ENCODE measurements around the gene PRKAR1B.

PRKAR1B gene

DNA sequence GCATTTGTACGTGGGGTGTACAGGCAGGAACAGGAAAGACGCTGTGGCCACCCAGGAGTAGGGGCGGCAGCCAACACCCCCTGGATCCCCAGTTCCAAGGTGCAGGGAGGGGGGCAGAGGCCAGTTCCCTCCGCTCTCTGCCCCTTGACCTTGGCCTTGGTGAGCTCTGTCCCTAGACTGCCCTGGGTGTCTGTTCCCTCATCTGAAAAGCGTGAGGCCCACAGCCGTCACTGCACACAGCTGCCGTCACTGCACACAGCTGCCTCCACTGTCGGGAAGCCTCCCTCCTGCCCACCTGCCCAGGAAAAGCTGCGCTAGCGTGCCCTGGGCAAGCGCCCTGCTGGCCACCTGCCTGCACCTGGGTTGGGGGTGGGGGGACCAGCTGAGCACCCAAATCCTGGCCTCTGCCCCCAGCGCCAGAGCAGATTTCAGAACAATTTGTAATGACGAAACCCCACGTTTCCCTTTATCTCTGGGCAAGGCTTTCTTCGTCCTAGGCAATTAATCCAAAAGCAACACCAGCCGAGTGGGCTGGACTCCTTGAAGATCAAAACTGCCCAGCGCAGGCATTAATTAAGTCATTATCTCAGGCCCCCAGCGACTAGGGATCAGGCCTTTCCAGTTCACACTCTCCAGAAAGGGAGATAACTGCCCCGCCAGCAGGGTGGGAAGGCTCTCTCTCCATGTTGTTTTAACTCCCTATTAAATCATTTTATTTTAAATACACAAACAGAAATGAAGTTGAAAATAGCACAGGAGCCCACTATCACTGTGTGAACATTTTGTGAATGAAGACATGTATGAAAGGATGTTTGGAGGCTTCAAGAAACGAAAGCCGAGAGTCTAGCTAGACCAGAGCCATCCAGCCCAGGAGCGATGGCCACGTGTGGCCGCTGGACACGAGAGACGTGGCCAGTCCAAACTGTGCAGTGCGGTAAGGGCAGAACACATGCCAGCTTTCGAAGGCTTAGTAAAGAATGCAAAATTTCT lies 203.4 kb downstream of the PRKAR1B start:
- H3K27me3 Mint-ChIP-seq, result peaks cover 31% of the 10 kb centered on the region
- H3K36me3 Mint-ChIP-seq (ENCODE audit: low read depth), result no peaks in the 10 kb centered on the region
- no peak for DNase-seq
- no peak for ATAC-seq
- H3K4me3 Mint-ChIP-seq, result peak overlapping the region; percentile 14
- no peaks in the 10 kb centered on the region for H3K9me3 Mint-ChIP-seq
- no peak overlapping the region for H3K27ac Mint-ChIP-seq
- H3K4me1 Mint-ChIP-seq, result peaks cover 8% of the 10 kb centered on the region

- Mint-ChIP-seq H3K27ac (no peak overlapping the region), H3K36me3 (ENCODE audit: low read depth) (no peaks in the 10 kb centered on the region), H3K4me3 (no peak overlapping the region), H3K9me3 (no peaks in the 10 kb centered on the region), H3K27me3 (peaks cover 34% of the 10 kb centered on the region), H3K4me1 (peaks cover 8% of the 10 kb centered on the region)
- no peak for ATAC-seq
- DNase-seq, result no peak
Observed at GRCh38 chr7:522951-523314, 204.1 kb downstream of the PRKAR1B start.

DNA sequence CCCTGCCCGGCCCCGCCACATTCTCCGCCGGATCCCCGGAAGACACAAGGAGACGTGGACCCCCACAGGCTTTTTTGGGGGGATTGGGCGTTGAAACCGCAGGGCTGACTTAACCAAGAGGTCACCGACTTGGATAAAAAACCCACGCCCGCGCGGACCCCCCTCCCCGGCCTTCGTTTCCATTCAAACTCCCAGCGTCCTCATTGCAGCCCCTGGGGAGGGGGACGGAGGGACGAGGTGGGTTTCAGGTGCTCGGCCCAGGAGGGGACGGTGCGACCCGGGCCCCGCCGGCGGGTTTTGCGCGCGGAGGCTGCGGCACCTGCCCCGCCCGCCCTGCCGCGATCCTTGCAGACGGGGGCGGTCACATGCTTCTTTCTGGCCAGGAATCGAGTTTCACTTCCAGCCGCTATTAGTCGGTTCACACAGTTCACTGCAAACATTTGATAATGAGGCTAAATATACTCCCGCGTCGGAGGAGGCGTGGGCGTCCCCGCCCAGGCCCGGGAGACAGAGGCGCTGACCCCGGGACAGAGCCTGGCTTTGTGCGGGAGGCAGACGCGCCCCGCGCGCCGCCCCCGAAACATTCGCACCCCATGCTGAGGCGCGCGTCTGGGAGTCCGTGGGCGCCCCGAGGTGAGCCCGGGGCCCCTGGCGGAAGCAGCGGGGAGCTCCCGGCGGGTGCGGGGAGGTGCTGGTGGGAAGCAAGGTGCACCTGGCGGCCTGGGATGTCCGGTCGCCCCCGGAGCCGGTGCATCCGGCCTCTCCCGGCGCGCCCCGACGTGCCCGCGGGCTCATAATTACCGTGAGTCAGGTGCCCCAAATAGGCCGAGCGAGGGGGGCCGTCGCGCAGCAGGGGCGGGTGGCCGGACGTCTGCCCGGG lies 204.8 kb downstream of the PRKAR1B start:
- Mint-ChIP-seq H3K27ac (no peak overlapping the region), H3K4me3 (peak overlapping the region; percentile 6), H3K36me3 (ENCODE audit: low read depth) (no peaks in the 10 kb centered on the region), H3K9me3 (no peaks in the 10 kb centered on the region), H3K4me1 (peaks cover 11% of the 10 kb centered on the region), H3K27me3 (peaks cover 37% of the 10 kb centered on the region)
- DNase-seq (peak; percentile 42), ATAC-seq (peak; percentile 12)

- ATAC-seq (no peak), DNase-seq (peak; percentile 41)
- no peak overlapping the region for H3K27ac Mint-ChIP-seq
- H3K36me3 Mint-ChIP-seq (ENCODE audit: low read depth), result no peaks in the 10 kb centered on the region
- peak overlapping the region; percentile 17 for H3K4me3 Mint-ChIP-seq
- no peaks in the 10 kb centered on the region for H3K9me3 Mint-ChIP-seq
- peaks cover 11% of the 10 kb centered on the region for H3K4me1 Mint-ChIP-seq
- peaks cover 35% of the 10 kb centered on the region for H3K27me3 Mint-ChIP-seq
Observed at GRCh38 chr7:521221-522070, 205.6 kb downstream of the PRKAR1B start.

GRCh38 chr7:520503-521161 lies 206.4 kb downstream of the PRKAR1B start:
- Mint-ChIP-seq H3K4me3 (peak overlapping the region; percentile 21), H3K36me3 (ENCODE audit: low read depth) (peaks cover 3% of the 10 kb centered on the region), H3K9me3 (no peaks in the 10 kb centered on the region), H3K27ac (no peak overlapping the region), H3K4me1 (peaks cover 15% of the 10 kb centered on the region), H3K27me3 (peaks cover 40% of the 10 kb centered on the region)
- no peak for DNase-seq
- no peak for ATAC-seq

- ATAC-seq, result peak; percentile 3
- Mint-ChIP-seq H3K27ac (no peak within 1 kb of the TSS), H3K4me3 (peak within 1 kb of the TSS; percentile 81), H3K36me3 (ENCODE audit: low read depth) (peaks cover 3% of the 10 kb centered on the region), H3K27me3 (peaks cover 36% of the 10 kb centered on the region), H3K4me1 (peaks cover 16% of the 10 kb centered on the region), H3K9me3 (no peaks in the 10 kb centered on the region)
- DNase-seq, result peak; percentile 40
Observed at GRCh38 chr7:519484-520390, 207.3 kb downstream of the PRKAR1B start, which contains the start of gene PDGFA. Gene PDGFA, minus strand, starts transcription at chr7:519846. Its CDS starts 845 bp downstream, at chr7:519001.

DNA sequence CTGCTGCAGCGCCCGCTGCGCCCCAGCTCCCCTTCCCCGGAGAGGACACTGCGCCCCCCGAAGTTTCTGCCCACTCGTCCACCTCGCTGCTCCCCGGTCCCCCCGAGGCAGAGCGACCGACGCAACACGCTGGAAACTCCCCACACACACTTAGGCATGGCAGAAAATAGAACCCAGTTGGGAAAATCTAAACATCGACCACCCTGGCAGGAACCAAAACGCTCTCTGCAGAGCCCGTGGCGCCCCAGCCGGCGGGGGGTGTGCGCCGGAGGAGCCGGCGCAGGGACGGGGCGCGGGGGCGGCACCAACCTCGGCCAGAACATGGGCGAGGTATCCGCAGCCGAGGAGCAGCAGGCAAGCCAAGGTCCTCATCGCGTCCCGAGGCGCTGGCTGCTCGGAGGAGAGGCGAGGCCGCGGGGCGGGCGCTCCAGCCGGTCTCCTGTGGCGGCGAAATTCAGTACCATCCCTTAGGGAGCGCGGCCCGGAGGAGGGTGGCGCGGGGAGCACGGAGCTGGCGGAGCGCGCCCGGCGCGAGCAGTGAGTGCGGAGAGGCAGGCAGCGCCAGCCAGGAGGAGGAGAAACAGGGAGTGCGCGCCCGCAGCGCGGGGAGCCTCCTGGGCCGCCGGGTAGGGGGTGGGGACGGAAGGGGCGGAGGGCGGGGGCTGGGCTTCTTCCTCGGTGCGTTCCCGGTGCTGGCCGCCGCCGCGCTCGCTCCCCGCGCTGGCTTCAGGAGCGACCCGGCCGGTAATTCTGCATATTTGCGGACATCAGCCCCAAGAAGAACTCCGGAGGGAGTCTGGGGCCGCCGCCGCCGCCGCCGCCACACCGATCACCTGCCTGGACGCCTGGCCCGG lies 208.2 kb downstream of the PRKAR1B start:
- peak; percentile 65 for DNase-seq
- peak; percentile 29 for ATAC-seq
- no peaks in the 10 kb centered on the region for H3K9me3 Mint-ChIP-seq
- peaks cover 20% of the 10 kb centered on the region for H3K4me1 Mint-ChIP-seq
- peaks cover 27% of the 10 kb centered on the region for H3K27me3 Mint-ChIP-seq
- H3K36me3 Mint-ChIP-seq (ENCODE audit: low read depth), result peaks cover 4% of the 10 kb centered on the region
- peak overlapping the region; percentile 81 for H3K4me3 Mint-ChIP-seq
- no peak overlapping the region for H3K27ac Mint-ChIP-seq

- DNase-seq, result peak; percentile 23
- peaks cover 21% of the 10 kb centered on the region for H3K27me3 Mint-ChIP-seq
- peak overlapping the region; percentile 54 for H3K27ac Mint-ChIP-seq
Observed at GRCh38 chr7:517774-518629, 209.1 kb downstream of the PRKAR1B start.

DNA sequence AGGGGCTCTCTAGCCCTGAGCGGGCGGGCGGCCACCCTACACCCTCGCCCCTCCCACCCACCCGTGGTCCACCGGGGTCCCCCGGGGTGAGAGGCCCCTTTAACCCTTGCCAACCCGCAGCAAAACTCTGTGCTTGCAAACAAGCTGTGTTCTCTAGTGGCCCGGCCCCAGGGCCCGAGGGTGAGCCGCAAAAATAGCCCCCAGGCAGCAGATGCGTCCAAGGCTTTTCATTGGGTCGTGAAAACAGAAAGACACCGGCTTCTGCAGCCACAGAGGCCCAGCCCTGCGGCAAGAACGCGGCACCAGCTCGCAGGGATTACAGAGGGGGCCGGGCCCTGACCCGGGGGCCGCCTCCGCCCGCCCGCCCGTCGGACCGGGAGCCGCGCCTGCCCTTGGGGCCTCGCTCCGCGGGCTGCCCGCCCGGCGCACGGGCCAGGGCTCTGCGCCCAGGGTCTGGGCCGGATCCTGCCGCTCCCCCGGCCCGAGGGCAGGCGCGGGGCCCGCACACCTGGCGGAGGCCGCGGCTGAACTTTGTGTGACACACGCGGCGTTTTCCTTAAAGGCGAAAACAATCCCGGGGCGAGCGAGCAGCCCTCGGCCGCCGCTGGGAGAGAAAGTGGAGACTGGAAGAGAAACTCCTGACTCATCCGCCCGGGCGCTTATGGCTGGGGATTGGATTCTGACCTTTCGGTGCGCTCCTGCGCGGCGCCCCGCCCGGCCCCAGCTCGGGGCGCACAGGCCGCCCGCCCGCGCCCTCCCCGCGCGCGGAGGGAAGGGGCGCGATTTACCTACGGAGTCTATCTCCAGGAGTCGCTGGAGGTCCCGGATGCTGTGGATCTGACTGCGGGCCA lies 210.2 kb downstream of the PRKAR1B start:
- peaks cover 8% of the 10 kb centered on the region for H3K36me3 Mint-ChIP-seq (ENCODE audit: low read depth)
- DNase-seq, result peak; percentile 59
- H3K9me3 Mint-ChIP-seq, result no peaks in the 10 kb centered on the region
- H3K27me3 Mint-ChIP-seq, result peaks cover 18% of the 10 kb centered on the region
- peak overlapping the region; percentile 55 for H3K4me3 Mint-ChIP-seq
- H3K27ac Mint-ChIP-seq, result no peak overlapping the region
- ATAC-seq, result peak; percentile 42
- peaks cover 21% of the 10 kb centered on the region for H3K4me1 Mint-ChIP-seq

More at GRCh38 chr7:517774-518629, 209.1 kb downstream of the PRKAR1B start:
- peaks cover 8% of the 10 kb centered on the region for H3K36me3 Mint-ChIP-seq (ENCODE audit: low read depth)
- no peaks in the 10 kb centered on the region for H3K9me3 Mint-ChIP-seq
- peaks cover 24% of the 10 kb centered on the region for H3K4me1 Mint-ChIP-seq
- ATAC-seq, result no peak
- peak overlapping the region; percentile 84 for H3K4me3 Mint-ChIP-seq

DNA sequence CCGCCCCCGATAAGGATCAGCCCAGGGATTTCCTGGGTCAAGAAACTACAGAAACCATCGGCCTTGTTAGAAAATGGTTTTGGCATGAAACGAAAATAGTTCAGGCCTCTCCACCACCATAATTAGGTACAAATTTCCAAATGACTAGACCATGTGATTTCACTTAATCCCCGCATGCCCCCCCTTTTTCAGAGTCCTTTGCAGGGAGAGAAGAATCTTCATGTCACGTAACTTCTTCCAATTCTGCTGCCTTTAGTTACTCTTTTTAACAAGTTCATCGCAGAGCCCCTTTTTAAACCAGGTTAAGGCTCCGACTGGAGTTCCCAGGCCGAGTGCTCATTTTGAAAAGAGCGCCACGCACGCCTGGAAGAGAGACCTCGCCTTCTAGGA lies 210.9 kb downstream of the PRKAR1B start:
- peaks cover 15% of the 10 kb centered on the region for H3K27me3 Mint-ChIP-seq
- no peak for DNase-seq
- no peak overlapping the region for H3K27ac Mint-ChIP-seq
- H3K9me3 Mint-ChIP-seq, result no peaks in the 10 kb centered on the region
- H3K36me3 Mint-ChIP-seq (ENCODE audit: low read depth), result peaks cover 10% of the 10 kb centered on the region
- no peak for ATAC-seq
- peaks cover 18% of the 10 kb centered on the region for H3K4me1 Mint-ChIP-seq
- peak overlapping the region; percentile 55 for H3K4me3 Mint-ChIP-seq

- ATAC-seq, result no peak
- Mint-ChIP-seq H3K27ac (no peak overlapping the region), H3K4me1 (peaks cover 17% of the 10 kb centered on the region), H3K9me3 (no peaks in the 10 kb centered on the region), H3K4me3 (peak overlapping the region; percentile 55), H3K36me3 (ENCODE audit: low read depth) (peaks cover 10% of the 10 kb centered on the region), H3K27me3 (peaks cover 13% of the 10 kb centered on the region)
- no peak for DNase-seq
Observed at GRCh38 chr7:515628-516027, 211.5 kb downstream of the PRKAR1B start.
